Mammary epithelial cell (primary cell): ENCODE measurements around the gene TFAP2A.

Experiments
- EZH2 ChIP-seq: IDR thresholded peaks from 2 replicates; pipeline ENCODE4 v1.6.1; 2012; ENCODE audit warnings: low read length, inconsistent platforms, borderline replicate concordance
- TF ChIP-seq, protein P1 (sequence below), 2 donors: IDR thresholded peaks in 1 of 2; conservative IDR thresholded peaks in 1 of 2; 2 replicates each; pipeline ENCODE4 v1.5.1; 2011 to 2012; ENCODE audit warnings: inconsistent platforms in 2 of 2, low read length in 2 of 2, mild to moderate bottlenecking in 2 of 2, control low read depth in 1 of 2, low read depth in 1 of 2; ENCODE audit not compliant: insufficient read depth in 1 of 2; ENCODE audit errors: extremely low read depth in 1 of 2

DNA sequence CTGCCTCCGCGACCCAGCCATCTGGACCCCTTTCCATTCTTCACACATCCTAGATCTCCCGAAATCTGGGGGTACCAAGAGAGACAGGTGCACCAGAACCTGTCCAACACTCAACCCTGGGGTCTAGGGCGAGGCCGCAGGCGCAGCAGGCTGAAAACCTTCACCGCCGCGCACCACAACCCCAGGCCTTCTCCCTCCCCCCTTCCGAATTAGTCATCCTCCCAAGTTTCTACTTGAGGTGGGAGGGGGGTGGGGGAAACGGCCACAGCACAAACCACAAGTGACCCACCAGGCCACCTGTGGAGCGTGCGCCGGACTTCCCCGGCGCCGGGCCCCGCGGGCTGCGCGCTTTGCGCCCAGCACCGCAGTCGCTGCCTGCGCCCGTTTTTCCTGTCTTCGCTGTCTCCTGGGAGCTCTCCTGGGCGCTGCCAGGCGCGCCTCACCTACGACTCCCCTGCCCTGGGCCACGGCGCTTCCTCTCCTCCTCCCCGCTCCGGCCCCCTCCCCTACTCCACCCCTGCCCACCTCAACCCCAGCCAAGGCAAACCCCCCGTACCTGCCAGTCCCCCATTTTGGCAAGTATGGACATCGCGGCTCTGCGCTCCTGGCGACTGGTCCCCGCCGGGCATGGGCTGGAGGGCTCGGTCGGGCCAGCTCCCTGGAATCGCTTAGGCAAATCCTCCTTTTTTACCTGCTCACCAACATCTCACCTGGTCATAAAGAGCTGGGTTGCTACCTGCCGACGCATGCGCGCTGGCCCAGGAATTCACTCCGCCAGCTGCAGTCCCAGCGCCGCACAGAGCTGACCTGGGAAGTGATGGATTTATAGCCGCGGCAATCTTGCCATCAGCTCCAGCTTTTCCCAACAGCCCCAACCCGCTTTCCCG, 4.2 kb upstream of the TFAP2A start:
- TF ChIP-seq, protein P1, sequence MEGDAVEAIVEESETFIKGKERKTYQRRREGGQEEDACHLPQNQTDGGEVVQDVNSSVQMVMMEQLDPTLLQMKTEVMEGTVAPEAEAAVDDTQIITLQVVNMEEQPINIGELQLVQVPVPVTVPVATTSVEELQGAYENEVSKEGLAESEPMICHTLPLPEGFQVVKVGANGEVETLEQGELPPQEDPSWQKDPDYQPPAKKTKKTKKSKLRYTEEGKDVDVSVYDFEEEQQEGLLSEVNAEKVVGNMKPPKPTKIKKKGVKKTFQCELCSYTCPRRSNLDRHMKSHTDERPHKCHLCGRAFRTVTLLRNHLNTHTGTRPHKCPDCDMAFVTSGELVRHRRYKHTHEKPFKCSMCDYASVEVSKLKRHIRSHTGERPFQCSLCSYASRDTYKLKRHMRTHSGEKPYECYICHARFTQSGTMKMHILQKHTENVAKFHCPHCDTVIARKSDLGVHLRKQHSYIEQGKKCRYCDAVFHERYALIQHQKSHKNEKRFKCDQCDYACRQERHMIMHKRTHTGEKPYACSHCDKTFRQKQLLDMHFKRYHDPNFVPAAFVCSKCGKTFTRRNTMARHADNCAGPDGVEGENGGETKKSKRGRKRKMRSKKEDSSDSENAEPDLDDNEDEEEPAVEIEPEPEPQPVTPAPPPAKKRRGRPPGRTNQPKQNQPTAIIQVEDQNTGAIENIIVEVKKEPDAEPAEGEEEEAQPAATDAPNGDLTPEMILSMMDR (conservative IDR thresholded peaks at IDR 0.05 in 1 of 2, IDR thresholded peaks at IDR 0.05 in 1 of 2; ENCODE audit: extremely low read depth in 1 of 2, insufficient read depth in 1 of 2, low read depth in 1 of 2, low read length in 2 of 2) = no peak
- no peak for TF ChIP-seq EZH2
